Heart left ventricle (tissue), 13 donors: Measurements from ENCODE around the gene MAN1C1.

Source experiments
- CTCF ChIP-seq, 12 donors: fragments of 200-600 bp; sonication (generic) in 4 of 12; IDR thresholded peaks; one replicate each; pipeline versions ENCODE4 v1.5.0 to v1.8.0; 2018 to 2022; ENCODE audit warnings: antibody characterized with exemption in 12 of 12, mild to moderate bottlenecking in 5 of 12
- POLR2A ChIP-seq, 2 donors: fragments of 450-650 bp; IDR thresholded peaks; one replicate each; pipeline ENCODE4 v1.6.1; 2017; ENCODE audit warnings: antibody characterized with exemption in 2 of 2, mild to moderate bottlenecking in 2 of 2, moderate library complexity in 2 of 2
- donor health status: ischemic (EF 13 %, LVEDD 7.1; RV severe dilation, severe dysfunction).
- donor health status: DM: no; HTN: yes; CAD: no.
- donor health status: DM: no; HTN: no; CAD: no.
- donor health status: ischemic (EF 25% LVEDD 6.9; RV normal size, moderate dysfunction).
- donor health status: ischemic (EF 25% LVEDD 5.7; RV mildly dilated, moderate dysfunction).
- donor health status: ischemic (EF 35%, LVEDD 5.7; RV mildly dilated, moderate dysfunction).
- donor health status: nonischemic (EF 11% LVEDD 7.7; RV severe dilation, severe dysfunction).
- donor health status: DM: yes; HTN: yes; CAD: no.
- donor health status: PGD.
- donor health status: ischemic (EF 29% LVEDD 5.4; RV normal size, mild dysfunction).
- donor health status: nonischemic (EF 23%, LVEDD 6.1; RV moderate dilation, normal function).

- TF ChIP-seq CTCF (IDR thresholded peaks at IDR 0.05), result no peak
- no peak for TF ChIP-seq POLR2A (IDR thresholded peaks at IDR 0.05)
Measured at GRCh38 chr1:25729790-25730644, 113.4 kb downstream of the MAN1C1 start.
